ENCODE data around the gene AQP2.
A peak's percentile ranks its signal among the peaks of the same experiment; 100 is the strongest.

Gene AQP2

GRCh38 chr12:49967777-49968250 is 17.3 kb downstream of the AQP2 start:
- TF ChIP-seq, protein P1, sequence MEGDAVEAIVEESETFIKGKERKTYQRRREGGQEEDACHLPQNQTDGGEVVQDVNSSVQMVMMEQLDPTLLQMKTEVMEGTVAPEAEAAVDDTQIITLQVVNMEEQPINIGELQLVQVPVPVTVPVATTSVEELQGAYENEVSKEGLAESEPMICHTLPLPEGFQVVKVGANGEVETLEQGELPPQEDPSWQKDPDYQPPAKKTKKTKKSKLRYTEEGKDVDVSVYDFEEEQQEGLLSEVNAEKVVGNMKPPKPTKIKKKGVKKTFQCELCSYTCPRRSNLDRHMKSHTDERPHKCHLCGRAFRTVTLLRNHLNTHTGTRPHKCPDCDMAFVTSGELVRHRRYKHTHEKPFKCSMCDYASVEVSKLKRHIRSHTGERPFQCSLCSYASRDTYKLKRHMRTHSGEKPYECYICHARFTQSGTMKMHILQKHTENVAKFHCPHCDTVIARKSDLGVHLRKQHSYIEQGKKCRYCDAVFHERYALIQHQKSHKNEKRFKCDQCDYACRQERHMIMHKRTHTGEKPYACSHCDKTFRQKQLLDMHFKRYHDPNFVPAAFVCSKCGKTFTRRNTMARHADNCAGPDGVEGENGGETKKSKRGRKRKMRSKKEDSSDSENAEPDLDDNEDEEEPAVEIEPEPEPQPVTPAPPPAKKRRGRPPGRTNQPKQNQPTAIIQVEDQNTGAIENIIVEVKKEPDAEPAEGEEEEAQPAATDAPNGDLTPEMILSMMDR (IDR thresholded peaks at IDR 0.05), result no peak
- no peak for DNase-seq
- H3K4me1 Mint-ChIP-seq, result peaks cover 27% of the 10 kb centered on the region
- H3K36me3 Mint-ChIP-seq (ENCODE audit: low read depth), result no peaks in the 10 kb centered on the region
- H3K9me3 Mint-ChIP-seq, result no peaks in the 10 kb centered on the region
- no peak overlapping the region for H3K27ac Mint-ChIP-seq
- H3K27me3 Mint-ChIP-seq (ENCODE audit: low read depth, poor library complexity), result peaks cover 35% of the 10 kb centered on the region
- H3K4me3 Mint-ChIP-seq, result peak overlapping the region; percentile 19

DNA sequence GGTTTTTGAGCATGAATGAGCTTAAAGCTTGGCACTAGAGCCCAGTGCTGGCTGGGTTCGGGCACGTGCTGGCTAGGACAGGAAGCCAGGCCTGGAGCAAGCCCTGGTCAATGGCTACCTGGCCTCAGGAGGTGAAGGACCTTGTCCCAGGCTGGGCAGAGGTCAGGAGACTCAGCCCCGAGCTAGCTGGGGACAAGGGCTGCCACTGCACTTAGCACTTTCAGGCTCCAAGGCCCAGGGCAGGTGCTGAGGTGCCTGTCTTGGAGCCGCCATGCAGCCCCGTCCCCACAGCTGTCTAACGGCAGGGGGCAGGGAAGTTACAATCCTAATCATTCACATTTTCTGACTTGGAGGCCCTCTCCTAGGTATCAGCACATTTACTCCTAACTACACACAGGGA is 17.9 kb downstream of the AQP2 start:
- H3K36me3 Mint-ChIP-seq (ENCODE audit: low read depth), result no peaks in the 10 kb centered on the region
- H3K9me3 Mint-ChIP-seq, result no peaks in the 10 kb centered on the region
- H3K4me3 Mint-ChIP-seq, result no peak overlapping the region
- no peak for DNase-seq
- TF ChIP-seq, protein P1 (IDR thresholded peaks at IDR 0.05), result no peak
- no peak overlapping the region for H3K27ac Mint-ChIP-seq
- H3K4me1 Mint-ChIP-seq, result peaks cover 29% of the 10 kb centered on the region
- H3K27me3 Mint-ChIP-seq (ENCODE audit: low read depth, poor library complexity), result peaks cover 29% of the 10 kb centered on the region

GRCh38 chr12:49969027-49969426 is 18.5 kb downstream of the AQP2 start:
- DNase-seq, result no peak
- no peak overlapping the region for H3K27ac Mint-ChIP-seq
- TF ChIP-seq, protein P1 (IDR thresholded peaks at IDR 0.05), result no peak
- H3K4me3 Mint-ChIP-seq, result no peak overlapping the region
- no peaks in the 10 kb centered on the region for H3K9me3 Mint-ChIP-seq
- peaks cover 25% of the 10 kb centered on the region for H3K27me3 Mint-ChIP-seq (ENCODE audit: low read depth, poor library complexity)
- H3K36me3 Mint-ChIP-seq (ENCODE audit: low read depth), result no peaks in the 10 kb centered on the region
- H3K4me1 Mint-ChIP-seq, result peaks cover 34% of the 10 kb centered on the region

DNA sequence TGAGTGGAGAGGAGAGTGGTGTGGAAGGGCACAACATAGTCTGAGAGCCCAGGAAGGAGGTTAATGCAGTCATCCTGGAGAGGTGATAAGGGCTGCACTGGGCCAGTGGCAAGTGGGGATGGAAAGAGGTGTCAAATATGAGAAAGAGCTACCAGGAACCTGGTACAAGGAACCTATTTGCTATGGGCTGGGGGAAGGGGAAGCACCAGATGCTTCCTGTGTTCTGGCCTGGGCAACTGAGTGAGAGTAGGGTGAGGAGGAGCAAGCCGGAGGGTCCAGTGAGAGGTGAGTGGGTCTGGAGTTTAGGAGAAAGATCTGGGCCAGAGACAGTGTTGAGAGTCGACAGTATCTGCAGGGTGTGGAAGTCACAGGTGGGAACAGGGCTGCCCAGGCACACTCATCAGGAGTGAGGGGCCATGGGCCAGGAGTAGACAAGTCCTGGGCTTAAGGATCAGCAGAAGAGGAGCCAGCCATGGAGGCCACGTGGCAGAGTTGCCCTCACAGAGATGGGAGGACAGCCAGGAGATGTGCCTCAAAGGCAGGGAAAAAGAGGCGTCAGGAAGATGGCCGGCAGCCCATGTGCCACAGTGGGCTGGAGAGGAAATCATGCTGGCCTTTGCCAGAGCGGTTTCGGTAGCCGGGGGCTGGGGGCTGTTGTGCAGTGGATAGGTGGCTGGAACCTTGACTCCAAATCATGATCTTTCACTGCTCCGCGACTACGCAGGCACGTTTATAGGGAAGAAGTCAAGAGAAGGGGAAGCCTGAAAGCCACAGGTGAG is 19.3 kb downstream of the AQP2 start:
- Mint-ChIP-seq H3K4me3 (no peak overlapping the region), H3K4me1 (peaks cover 36% of the 10 kb centered on the region), H3K27me3 (ENCODE audit: low read depth, poor library complexity) (peaks cover 16% of the 10 kb centered on the region), H3K36me3 (ENCODE audit: low read depth) (no peaks in the 10 kb centered on the region), H3K27ac (no peak overlapping the region), H3K9me3 (no peaks in the 10 kb centered on the region)
- DNase-seq, result no peak
- TF ChIP-seq, protein P1 (IDR thresholded peaks at IDR 0.05), result no peak

GRCh38 chr12:49970658-49971057 is 20.1 kb downstream of the AQP2 start:
- no peaks in the 10 kb centered on the region for H3K36me3 Mint-ChIP-seq (ENCODE audit: low read depth)
- H3K27me3 Mint-ChIP-seq (ENCODE audit: low read depth, poor library complexity), result peaks cover 11% of the 10 kb centered on the region
- H3K9me3 Mint-ChIP-seq, result no peaks in the 10 kb centered on the region
- H3K27ac Mint-ChIP-seq, result no peak overlapping the region
- peaks cover 36% of the 10 kb centered on the region for H3K4me1 Mint-ChIP-seq
- DNase-seq, result no peak
- H3K4me3 Mint-ChIP-seq, result no peak overlapping the region
- TF ChIP-seq, protein P1 (IDR thresholded peaks at IDR 0.05), result no peak

DNA sequence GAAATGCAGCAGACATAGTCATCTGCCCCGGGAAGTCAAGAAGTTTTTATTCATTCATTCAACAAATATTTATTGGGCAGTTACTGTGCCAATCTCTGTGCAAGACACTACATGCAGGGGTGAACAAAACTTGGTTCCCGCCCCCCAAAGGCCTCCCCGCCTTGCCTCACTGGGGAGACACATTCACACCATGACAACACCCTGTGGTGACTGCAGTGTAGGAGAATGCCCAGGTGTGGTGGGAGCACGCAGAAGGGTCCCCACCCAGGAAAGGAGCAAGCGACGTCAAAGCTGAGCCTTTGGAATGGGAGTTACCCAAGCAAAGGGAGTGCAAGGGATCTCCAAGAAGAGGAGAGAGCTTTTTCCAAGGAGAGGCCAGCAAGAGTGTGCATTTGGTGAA is 20.6 kb downstream of the AQP2 start:
- Mint-ChIP-seq H3K36me3 (ENCODE audit: low read depth) (no peaks in the 10 kb centered on the region), H3K27ac (no peak overlapping the region), H3K27me3 (ENCODE audit: low read depth, poor library complexity) (peaks cover 7% of the 10 kb centered on the region), H3K4me1 (peaks cover 32% of the 10 kb centered on the region), H3K4me3 (no peak overlapping the region), H3K9me3 (no peaks in the 10 kb centered on the region)
- TF ChIP-seq, protein P1 (IDR thresholded peaks at IDR 0.05), result no peak
- no peak for DNase-seq
